Measurements from ENCODE around the gene AUH.

The AUH gene

GRCh38 chr9:91231619-91232018 lies 130.1 kb downstream of the AUH start:
- intact Hi-C loops (cut with DNase I; ENCODE audit: low total_unique reads) = no loop called here
- TF ChIP-seq, protein P1, sequence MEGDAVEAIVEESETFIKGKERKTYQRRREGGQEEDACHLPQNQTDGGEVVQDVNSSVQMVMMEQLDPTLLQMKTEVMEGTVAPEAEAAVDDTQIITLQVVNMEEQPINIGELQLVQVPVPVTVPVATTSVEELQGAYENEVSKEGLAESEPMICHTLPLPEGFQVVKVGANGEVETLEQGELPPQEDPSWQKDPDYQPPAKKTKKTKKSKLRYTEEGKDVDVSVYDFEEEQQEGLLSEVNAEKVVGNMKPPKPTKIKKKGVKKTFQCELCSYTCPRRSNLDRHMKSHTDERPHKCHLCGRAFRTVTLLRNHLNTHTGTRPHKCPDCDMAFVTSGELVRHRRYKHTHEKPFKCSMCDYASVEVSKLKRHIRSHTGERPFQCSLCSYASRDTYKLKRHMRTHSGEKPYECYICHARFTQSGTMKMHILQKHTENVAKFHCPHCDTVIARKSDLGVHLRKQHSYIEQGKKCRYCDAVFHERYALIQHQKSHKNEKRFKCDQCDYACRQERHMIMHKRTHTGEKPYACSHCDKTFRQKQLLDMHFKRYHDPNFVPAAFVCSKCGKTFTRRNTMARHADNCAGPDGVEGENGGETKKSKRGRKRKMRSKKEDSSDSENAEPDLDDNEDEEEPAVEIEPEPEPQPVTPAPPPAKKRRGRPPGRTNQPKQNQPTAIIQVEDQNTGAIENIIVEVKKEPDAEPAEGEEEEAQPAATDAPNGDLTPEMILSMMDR (IDR thresholded peaks at IDR 0.05) = no peak
- Histone ChIP-seq H3K36me3 (no peaks in the 10 kb centered on the region), H3K4me1 (no peaks in the 10 kb centered on the region), H3K9me3 (no peaks in the 10 kb centered on the region), H3K27me3 (no peaks in the 10 kb centered on the region), H3K27ac (no peak overlapping the region), H3K4me3 (no peak overlapping the region)
- no peak for DNase-seq

DNA sequence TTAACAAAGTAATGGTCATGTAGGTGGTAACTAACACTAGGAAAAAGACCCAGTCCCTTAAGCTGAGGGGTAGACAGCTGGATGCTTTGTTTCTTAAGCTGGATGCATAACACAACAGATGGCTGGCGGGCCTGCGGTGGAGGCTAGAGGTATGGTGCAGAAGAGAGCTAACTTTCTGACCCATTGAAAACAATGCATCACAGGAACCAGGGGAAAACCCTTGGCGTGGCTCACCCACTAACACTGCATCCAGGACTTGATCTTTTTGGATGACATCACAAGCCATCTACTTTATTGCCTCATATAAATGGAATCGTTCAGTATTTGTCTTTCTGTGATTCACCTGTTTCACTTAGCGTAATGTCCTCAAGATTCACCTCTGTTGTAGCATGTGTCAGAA lies 138.7 kb downstream of the AUH start:
- no peak for DNase-seq
- TF ChIP-seq, protein P1 (IDR thresholded peaks at IDR 0.05) = no peak
- peaks cover 0 to 9% (median 6%) of the 10 kb centered on the region in 3 donors for H3K36me3 ChIP-seq
- no peaks in the 10 kb centered on the region for H3K27me3 ChIP-seq
- H3K9me3 ChIP-seq = no peaks in the 10 kb centered on the region
- no peaks in the 10 kb centered on the region for H3K4me1 ChIP-seq
- H3K27ac ChIP-seq = no peak overlapping the region
- intact Hi-C loops (cut with DNase I; ENCODE audit: low total_unique reads) = no loop called here
- no peak overlapping the region for H3K4me3 ChIP-seq

DNA sequence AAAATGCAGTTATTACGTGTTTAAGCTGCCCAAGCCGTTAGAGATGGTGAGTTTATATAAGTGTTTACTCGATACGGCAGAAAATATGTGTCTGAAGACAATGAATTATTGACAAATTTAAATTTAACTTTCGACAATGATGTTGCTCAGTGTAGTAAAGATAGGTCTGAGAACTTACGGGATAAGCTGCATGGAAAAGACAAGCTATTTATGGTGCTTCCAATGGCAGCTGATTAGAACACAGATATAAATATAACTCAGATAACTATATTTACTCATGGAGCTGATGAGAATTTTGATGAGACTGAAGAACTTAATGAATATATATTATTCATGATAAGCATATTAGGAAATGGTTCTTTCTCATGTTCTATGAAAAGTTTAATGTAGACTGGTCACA lies 139.3 kb downstream of the AUH start:
- no peak overlapping the region for H3K27ac ChIP-seq
- H3K9me3 ChIP-seq = no peaks in the 10 kb centered on the region
- no peaks in the 10 kb centered on the region for H3K27me3 ChIP-seq
- H3K4me1 ChIP-seq = no peaks in the 10 kb centered on the region
- no peak for DNase-seq
- TF ChIP-seq, protein P1 (IDR thresholded peaks at IDR 0.05) = no peak
- H3K36me3 ChIP-seq = peaks cover 0 to 9% (median 6%) of the 10 kb centered on the region in 3 donors
- H3K4me3 ChIP-seq = no peak overlapping the region
- intact Hi-C loops (cut with DNase I; ENCODE audit: low total_unique reads) = no loop called here

- Histone ChIP-seq H3K27me3 (no peaks in the 10 kb centered on the region), H3K27ac (no peak overlapping the region), H3K4me3 (no peak overlapping the region), H3K36me3 (peaks cover 0 to 15% (median 6%) of the 10 kb centered on the region in 3 donors), H3K9me3 (no peaks in the 10 kb centered on the region), H3K4me1 (no peaks in the 10 kb centered on the region)
- TF ChIP-seq, protein P1 (IDR thresholded peaks at IDR 0.05) = no peak
- intact Hi-C loops (cut with DNase I; ENCODE audit: low total_unique reads) = no loop called here
- DNase-seq = no peak
Measured at GRCh38 chr9:91221332-91221731, 140.4 kb downstream of the AUH start.

DNA sequence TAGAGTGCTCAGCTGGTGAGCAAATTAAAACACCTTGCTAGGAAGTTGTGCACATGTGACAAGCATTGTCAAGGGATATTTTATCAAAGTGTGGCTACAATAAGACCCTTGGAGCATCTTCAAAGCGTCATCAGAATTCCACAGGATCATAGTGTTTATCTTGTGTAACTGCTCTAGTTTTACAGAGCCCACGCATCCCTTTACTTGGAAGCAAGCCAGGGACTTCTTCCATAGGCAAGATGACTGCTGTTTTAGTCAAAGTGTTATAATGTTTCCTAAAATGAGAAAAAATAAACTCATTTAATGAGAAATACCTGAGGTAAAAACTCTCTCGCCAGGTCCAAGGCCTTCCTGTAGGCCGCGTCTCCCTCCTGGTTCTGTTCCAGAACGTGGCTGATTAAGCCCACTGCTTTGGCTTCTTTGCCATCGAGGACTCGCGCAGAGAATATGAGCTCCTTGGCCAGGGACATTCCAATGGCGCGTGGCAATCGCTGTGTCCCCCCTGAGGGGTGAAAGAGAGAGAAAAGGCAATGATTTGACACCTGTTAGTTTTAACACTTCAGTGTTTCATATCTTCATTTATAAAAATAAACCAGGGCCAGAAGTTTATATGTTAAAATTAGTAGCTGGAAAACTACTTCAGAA lies 141.1 kb downstream of the AUH start:
- Histone ChIP-seq H3K9me3 (no peaks in the 10 kb centered on the region), H3K27me3 (no peaks in the 10 kb centered on the region), H3K4me3 (no peak overlapping the region), H3K36me3 (peaks cover 0 to 15% (median 6%) of the 10 kb centered on the region in 3 donors), H3K27ac (no peak overlapping the region), H3K4me1 (no peaks in the 10 kb centered on the region)
- TF ChIP-seq, protein P1 (IDR thresholded peaks at IDR 0.05) = no peak
- DNase-seq = no peak
- intact Hi-C loops (cut with DNase I; ENCODE audit: low total_unique reads) = no loop called here

DNA sequence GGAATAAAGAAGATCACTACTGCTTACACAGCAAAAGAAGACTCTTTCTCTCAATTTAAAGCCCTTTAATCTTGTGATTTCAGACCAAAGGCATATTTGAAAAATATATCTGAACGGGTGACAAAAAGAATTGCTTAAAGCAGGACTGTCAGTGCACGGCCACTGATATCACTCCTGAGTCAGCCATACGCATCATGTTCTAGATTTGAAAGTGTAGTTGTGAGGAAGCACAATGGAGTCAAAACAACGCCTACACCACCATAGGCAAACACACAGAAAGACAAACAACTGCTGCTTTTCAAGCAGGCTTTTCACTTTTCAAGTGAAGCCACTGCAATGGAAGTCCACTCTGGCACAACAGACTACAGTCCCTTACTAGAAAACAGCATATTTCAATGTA lies 141.7 kb downstream of the AUH start:
- H3K27me3 ChIP-seq = no peaks in the 10 kb centered on the region
- no peaks in the 10 kb centered on the region for H3K9me3 ChIP-seq
- peaks cover 0 to 15% (median 6%) of the 10 kb centered on the region in 3 donors for H3K36me3 ChIP-seq
- H3K27ac ChIP-seq = no peak overlapping the region
- TF ChIP-seq, protein P1 (IDR thresholded peaks at IDR 0.05) = no peak
- intact Hi-C loops (cut with DNase I; ENCODE audit: low total_unique reads) = no loop called here
- no peaks in the 10 kb centered on the region for H3K4me1 ChIP-seq
- no peak for DNase-seq
- H3K4me3 ChIP-seq = no peak overlapping the region
